ENCODE results near the gene GTF3A.
"Not testable (repeated sequence)": the region's sequence is repeated elsewhere in the genome, so short reads cannot be mapped to it uniquely, and the experiment has no call there.

The GTF3A gene

GRCh38 chr13:27424246-27425157, at the start of gene GTF3A:
GTF3A (plus strand) TSS chr13:27424619.
- DNase-seq, result peak; percentile 94

GRCh38 chr13:27374650-27375049, 49.8 kb upstream of the GTF3A start:
- DNase-seq, result peak; percentile 88

- DNase-seq, result peak; percentile 77
Measured at GRCh38 chr13:27375686-27376326, 48.6 kb upstream of the GTF3A start.

- DNase-seq, result no peak
Measured at GRCh38 chr13:27379126-27379525, 45.3 kb upstream of the GTF3A start.

GRCh38 chr13:27379694-27380641, 44.5 kb upstream of the GTF3A start:
- peak; percentile 86 for DNase-seq

- no peak for DNase-seq
Measured at GRCh38 chr13:27381601-27382000, 42.8 kb upstream of the GTF3A start.

GRCh38 chr13:27383104-27383921, 41.1 kb upstream of the GTF3A start:
- no peak for DNase-seq

- DNase-seq, result no peak
Measured at GRCh38 chr13:27384285-27384684, 40.1 kb upstream of the GTF3A start.

- no peak for DNase-seq
Measured at GRCh38 chr13:27388241-27388640, 36.2 kb upstream of the GTF3A start.

GRCh38 chr13:27389891-27390290, 34.5 kb upstream of the GTF3A start:
- DNase-seq, result no peak

- DNase-seq, result peak; percentile 32
Measured at GRCh38 chr13:27391471-27391870, 32.9 kb upstream of the GTF3A start.

GRCh38 chr13:27393101-27393500, 31.3 kb upstream of the GTF3A start:
- DNase-seq, result no peak

- no peak for DNase-seq
Measured at GRCh38 chr13:27395007-27395510, 29.4 kb upstream of the GTF3A start.

- no peak for DNase-seq
Measured at GRCh38 chr13:27396252-27396846, 28.1 kb upstream of the GTF3A start.

- no peak for DNase-seq
Measured at GRCh38 chr13:27398360-27398759, 26.1 kb upstream of the GTF3A start.

GRCh38 chr13:27400405-27400804, 24.0 kb upstream of the GTF3A start:
- not testable (repeated sequence) for DNase-seq

GRCh38 chr13:27401210-27401609, 23.2 kb upstream of the GTF3A start:
- peak; percentile 86 for DNase-seq

- DNase-seq, result no peak
Measured at GRCh38 chr13:27403203-27403678, 21.2 kb upstream of the GTF3A start.

GRCh38 chr13:27403727-27404385, 20.6 kb upstream of the GTF3A start:
- no peak for DNase-seq

- DNase-seq, result no peak
Measured at GRCh38 chr13:27404680-27405079, 19.7 kb upstream of the GTF3A start.
